Stimulated activated CD8-positive, alpha-beta memory T cell treated with anti-CD3 and anti-CD28 coated beads, Interleukin-7, amount 100 ng/mL, for 24 hours (primary cell): ENCODE results near the gene KDM8.

Experiments used
- DNase-seq: peaks from one replicate; pipeline ENCODE4 v3.0.0-alpha.2; 2020; ENCODE audit warnings: low read depth

Gene KDM8

GRCh38 chr16:27216297-27216885, 13.1 kb downstream of the KDM8 start:
- no peak for DNase-seq

- no peak for DNase-seq
These were observed 13.9 kb downstream of the KDM8 start for GRCh38 chr16:27217256-27217655.

GRCh38 chr16:27218756-27219155, 15.4 kb downstream of the KDM8 start:
- no peak for DNase-seq

GRCh38 chr16:27219161-27219560, 15.8 kb downstream of the KDM8 start:
- DNase-seq, result no peak

GRCh38 chr16:27220120-27220519, 16.8 kb downstream of the KDM8 start:
- no peak for DNase-seq

- DNase-seq, result no peak
These were observed 17.2 kb downstream of the KDM8 start for GRCh38 chr16:27220527-27220926.

- no peak for DNase-seq
These were observed 17.7 kb downstream of the KDM8 start for GRCh38 chr16:27220991-27221390.

- DNase-seq, result no peak
These were observed 18.4 kb downstream of the KDM8 start for GRCh38 chr16:27221576-27222248.

- no peak for DNase-seq
These were observed 19.2 kb downstream of the KDM8 start for GRCh38 chr16:27222249-27223225.

- DNase-seq, result no peak
These were observed 19.9 kb downstream of the KDM8 start for GRCh38 chr16:27223226-27223610.

GRCh38 chr16:27223701-27224100, 20.4 kb downstream of the KDM8 start:
- DNase-seq, result no peak

- DNase-seq, result no peak
These were observed 21.0 kb downstream of the KDM8 start for GRCh38 chr16:27224271-27224737.

- DNase-seq, result no peak
These were observed 21.5 kb downstream of the KDM8 start for GRCh38 chr16:27224741-27225300.

GRCh38 chr16:27225536-27226360, 22.4 kb downstream of the KDM8 start:
- DNase-seq, result no peak

GRCh38 chr16:27226476-27226875, 23.1 kb downstream of the KDM8 start:
- no peak for DNase-seq

- DNase-seq, result no peak
These were observed 23.8 kb downstream of the KDM8 start for GRCh38 chr16:27226976-27227705.

GRCh38 chr16:27228045-27228444, 24.7 kb downstream of the KDM8 start:
- no peak for DNase-seq

GRCh38 chr16:27228621-27229501, 25.5 kb downstream of the KDM8 start:
- no peak for DNase-seq

GRCh38 chr16:27229891-27230470, 26.7 kb downstream of the KDM8 start:
- no peak for DNase-seq
